Activated naive CD8-positive, alpha-beta T cell treated with anti-CD3 and anti-CD28 coated beads, Interleukin-2, amount 50 U/mL, for 24 hours (primary cell): ENCODE results near the gene DIPK1A.
A peak's percentile ranks its signal among the peaks of the same experiment; 100 is the strongest.

Experiments
- ATAC-seq: fragments of 150-1000 bp; cut with Tn5 transposase; one replicate; pipeline ENCODE4 v1.10.0; 2021
- DNase-seq: peaks from one replicate; pipeline ENCODE4 v3.0.0; 2021
- H3K27ac Mint-ChIP-seq: one replicate; pipeline ENCODE4 v1.8.0; 2021; ENCODE audit warnings: mild to moderate bottlenecking, mixed read lengths
- H3K27me3 Mint-ChIP-seq: one replicate; pipeline ENCODE4 v1.8.0; 2021; ENCODE audit warnings: mixed read lengths
- H3K36me3 Mint-ChIP-seq: one replicate; pipeline ENCODE4 v1.8.0; 2021; ENCODE audit warnings: low read depth, mixed read lengths
- H3K4me1 Mint-ChIP-seq: one replicate; pipeline ENCODE4 v1.8.0; 2021; ENCODE audit warnings: mixed read lengths
- H3K4me3 Mint-ChIP-seq: one replicate; pipeline ENCODE4 v1.8.0; 2021; ENCODE audit warnings: mild to moderate bottlenecking, moderate library complexity, mixed read lengths
- H3K9me3 Mint-ChIP-seq: one replicate; pipeline ENCODE4 v1.8.0; 2021; ENCODE audit warnings: mixed read lengths

DIPK1A gene

GRCh38 chr1:92870591-92870990 is 90.7 kb downstream of the DIPK1A start:
- no peak overlapping the region for H3K4me3 Mint-ChIP-seq
- peaks cover 5% of the 10 kb centered on the region for H3K4me1 Mint-ChIP-seq
- peaks cover 17% of the 10 kb centered on the region for H3K36me3 Mint-ChIP-seq
- peaks cover 5% of the 10 kb centered on the region for H3K9me3 Mint-ChIP-seq
- no peaks in the 10 kb centered on the region for H3K27me3 Mint-ChIP-seq
- no peak overlapping the region for H3K27ac Mint-ChIP-seq
- no peak for DNase-seq
- no peak for ATAC-seq

GRCh38 chr1:92864131-92864530 is 97.1 kb downstream of the DIPK1A start:
- no peaks in the 10 kb centered on the region for H3K9me3 Mint-ChIP-seq
- no peak overlapping the region for H3K27ac Mint-ChIP-seq
- DNase-seq (no peak), ATAC-seq (no peak)
- H3K4me3 Mint-ChIP-seq = no peak overlapping the region
- H3K36me3 Mint-ChIP-seq = peaks cover 2% of the 10 kb centered on the region
- H3K27me3 Mint-ChIP-seq = no peaks in the 10 kb centered on the region
- peaks cover 5% of the 10 kb centered on the region for H3K4me1 Mint-ChIP-seq

- Mint-ChIP-seq H3K27ac (no peak overlapping the region), H3K9me3 (no peaks in the 10 kb centered on the region), H3K27me3 (no peaks in the 10 kb centered on the region), H3K36me3 (no peaks in the 10 kb centered on the region), H3K4me3 (no peak overlapping the region), H3K4me1 (peaks cover 15% of the 10 kb centered on the region)
- no peak for DNase-seq
- ATAC-seq = no peak
Measured at GRCh38 chr1:92862605-92863004, 98.7 kb downstream of the DIPK1A start.

GRCh38 chr1:92859400-92860039 is 101.7 kb downstream of the DIPK1A start:
- H3K4me3 Mint-ChIP-seq = peak overlapping the region; percentile 50
- peaks cover 6% of the 10 kb centered on the region for H3K36me3 Mint-ChIP-seq
- ATAC-seq = no peak
- no peaks in the 10 kb centered on the region for H3K9me3 Mint-ChIP-seq
- no peak for DNase-seq
- peaks cover 18% of the 10 kb centered on the region for H3K4me1 Mint-ChIP-seq
- peak overlapping the region; percentile 0 for H3K27ac Mint-ChIP-seq
- H3K27me3 Mint-ChIP-seq = no peaks in the 10 kb centered on the region

- peak overlapping the region; percentile 50 for H3K4me3 Mint-ChIP-seq
- peaks cover 8% of the 10 kb centered on the region for H3K36me3 Mint-ChIP-seq
- H3K9me3 Mint-ChIP-seq = no peaks in the 10 kb centered on the region
- no peaks in the 10 kb centered on the region for H3K27me3 Mint-ChIP-seq
- peak overlapping the region; percentile 0 for H3K27ac Mint-ChIP-seq
- DNase-seq (peak; percentile 42), ATAC-seq (peak; percentile 72)
- peaks cover 21% of the 10 kb centered on the region for H3K4me1 Mint-ChIP-seq
Measured at GRCh38 chr1:92858564-92859399, 102.5 kb downstream of the DIPK1A start.

GRCh38 chr1:92857817-92858216 is 103.4 kb downstream of the DIPK1A start:
- H3K27me3 Mint-ChIP-seq = no peaks in the 10 kb centered on the region
- peaks cover 21% of the 10 kb centered on the region for H3K4me1 Mint-ChIP-seq
- no peak overlapping the region for H3K4me3 Mint-ChIP-seq
- no peak for ATAC-seq
- peaks cover 8% of the 10 kb centered on the region for H3K36me3 Mint-ChIP-seq
- no peak overlapping the region for H3K27ac Mint-ChIP-seq
- DNase-seq = no peak
- no peaks in the 10 kb centered on the region for H3K9me3 Mint-ChIP-seq

GRCh38 chr1:92855236-92855635 is 106.0 kb downstream of the DIPK1A start:
- Mint-ChIP-seq H3K36me3 (peaks cover 9% of the 10 kb centered on the region), H3K27me3 (no peaks in the 10 kb centered on the region), H3K9me3 (no peaks in the 10 kb centered on the region), H3K27ac (no peak overlapping the region), H3K4me1 (peaks cover 25% of the 10 kb centered on the region), H3K4me3 (no peak overlapping the region)
- no peak for DNase-seq
- no peak for ATAC-seq

- peak; percentile 33 for ATAC-seq
Measured at GRCh38 chr1:92854101-92854785, 107.0 kb downstream of the DIPK1A start.

GRCh38 chr1:92853299-92853698 is 108.0 kb downstream of the DIPK1A start:
- ATAC-seq = no peak
- Mint-ChIP-seq H3K9me3 (no peaks in the 10 kb centered on the region), H3K36me3 (peaks cover 12% of the 10 kb centered on the region), H3K27me3 (no peaks in the 10 kb centered on the region), H3K4me3 (no peak overlapping the region), H3K27ac (no peak overlapping the region), H3K4me1 (peaks cover 13% of the 10 kb centered on the region)
- no peak for DNase-seq

More at GRCh38 chr1:92854101-92854785, 107.0 kb downstream of the DIPK1A start:
- H3K36me3 Mint-ChIP-seq = peaks cover 12% of the 10 kb centered on the region
- H3K27me3 Mint-ChIP-seq = no peaks in the 10 kb centered on the region
- H3K4me3 Mint-ChIP-seq = no peak overlapping the region
- H3K9me3 Mint-ChIP-seq = no peaks in the 10 kb centered on the region
- H3K27ac Mint-ChIP-seq = no peak overlapping the region
- peaks cover 21% of the 10 kb centered on the region for H3K4me1 Mint-ChIP-seq
- DNase-seq = no peak

GRCh38 chr1:92851729-92852128 is 109.5 kb downstream of the DIPK1A start:
- no peak overlapping the region for H3K4me3 Mint-ChIP-seq
- H3K9me3 Mint-ChIP-seq = no peaks in the 10 kb centered on the region
- ATAC-seq (no peak), DNase-seq (no peak)
- peaks cover 11% of the 10 kb centered on the region for H3K4me1 Mint-ChIP-seq
- no peaks in the 10 kb centered on the region for H3K27me3 Mint-ChIP-seq
- peaks cover 12% of the 10 kb centered on the region for H3K36me3 Mint-ChIP-seq
- no peak overlapping the region for H3K27ac Mint-ChIP-seq

GRCh38 chr1:92850019-92850418 is 111.2 kb downstream of the DIPK1A start:
- Mint-ChIP-seq H3K27me3 (no peaks in the 10 kb centered on the region), H3K36me3 (peaks cover 15% of the 10 kb centered on the region), H3K4me3 (no peak overlapping the region), H3K4me1 (peaks cover 11% of the 10 kb centered on the region), H3K27ac (no peak overlapping the region), H3K9me3 (no peaks in the 10 kb centered on the region)
- ATAC-seq (no peak), DNase-seq (no peak)

GRCh38 chr1:92848201-92848600 is 113.1 kb downstream of the DIPK1A start:
- H3K27me3 Mint-ChIP-seq = no peaks in the 10 kb centered on the region

GRCh38 chr1:92845908-92846307 is 115.4 kb downstream of the DIPK1A start:
- H3K36me3 Mint-ChIP-seq = peaks cover 37% of the 10 kb centered on the region
- H3K4me1 Mint-ChIP-seq = peaks cover 5% of the 10 kb centered on the region
- no peak for DNase-seq
- H3K27me3 Mint-ChIP-seq = no peaks in the 10 kb centered on the region
- no peak overlapping the region for H3K4me3 Mint-ChIP-seq
- H3K27ac Mint-ChIP-seq = no peak overlapping the region
- peak; percentile 29 for ATAC-seq
- no peaks in the 10 kb centered on the region for H3K9me3 Mint-ChIP-seq

More at GRCh38 chr1:92848201-92848600, 113.1 kb downstream of the DIPK1A start:
- ATAC-seq (no peak), DNase-seq (no peak)
- H3K36me3 Mint-ChIP-seq = peaks cover 22% of the 10 kb centered on the region
- H3K4me3 Mint-ChIP-seq = no peak overlapping the region
- no peaks in the 10 kb centered on the region for H3K9me3 Mint-ChIP-seq
- no peak overlapping the region for H3K27ac Mint-ChIP-seq
- H3K4me1 Mint-ChIP-seq = peaks cover 4% of the 10 kb centered on the region

GRCh38 chr1:92844439-92844838 is 116.8 kb downstream of the DIPK1A start:
- H3K27me3 Mint-ChIP-seq = no peaks in the 10 kb centered on the region
- H3K36me3 Mint-ChIP-seq = peaks cover 49% of the 10 kb centered on the region
- peak overlapping the region; percentile 26 for H3K27ac Mint-ChIP-seq
- no peak overlapping the region for H3K4me3 Mint-ChIP-seq
- ATAC-seq (no peak), DNase-seq (no peak)
- peaks cover 17% of the 10 kb centered on the region for H3K4me1 Mint-ChIP-seq
- no peaks in the 10 kb centered on the region for H3K9me3 Mint-ChIP-seq
